Measurements from ENCODE around the gene FARP1.

GRCh38 chr13:98213354-98213753 lies 70.5 kb downstream of the FARP1 start:
- TF ChIP-seq POLR2AphosphoS5 (IDR thresholded peaks at IDR 0.05; ENCODE audit: low read depth, low read length) (no peak), REST (IDR thresholded peaks at IDR 0.05; ENCODE audit: insufficient read depth in 1 of 2, low read depth in 2 of 2, low read length in 2 of 2) (no peak), SIN3A (IDR thresholded peaks at IDR 0.05; ENCODE audit: borderline replicate concordance, insufficient read depth, low read length) (no peak), TAF1 (IDR thresholded peaks at IDR 0.05; ENCODE audit: borderline replicate concordance, insufficient read depth, low read length) (no peak), FOXP2 (optimal IDR thresholded peaks at IDR 0.05; ENCODE audit: borderline replicate concordance, extremely low read depth, extremely low read length, insufficient read depth) (no peak)

All from PFSK-1 (cell line).